Measurements from ENCODE around the gene RPUSD4.

- TF ChIP-seq CTCF (IDR thresholded peaks at IDR 0.05; ENCODE audit: low read depth, low read length, poor library complexity, severe bottlenecking) (no peak), EZH2phosphoT487 (IDR thresholded peaks at IDR 0.05; ENCODE audit: borderline replicate concordance, low read length) (no peak)
Observed at GRCh38 chr11:126246636-126247035, 35.2 kb upstream of the RPUSD4 start.

Data from DOHH2 (cell line).